Brain microvascular endothelial cell (primary cell): ENCODE data around the gene TXNDC2.

ENCODE experiments used
- DNase-seq: peaks from one replicate; pipeline ENCODE4 v3.0.0-alpha.2; 2020
- H3K27ac ChIP-seq: fragments of 250-450 bp; sonication (Bioruptor Pico); 2 replicates; pipeline ENCODE4 v1.5.1; 2020; ENCODE audit warnings: mild to moderate bottlenecking, moderate library complexity
- H3K27me3 ChIP-seq: fragments of 250-450 bp; sonication (Bioruptor Pico); replicated peaks from 2 replicates; pipeline ENCODE4 v1.5.1; 2020; ENCODE audit warnings: mild to moderate bottlenecking
- H3K36me3 ChIP-seq: fragments of 250-450 bp; sonication (Bioruptor Pico); replicated peaks from 2 replicates; pipeline ENCODE4 v1.5.1; 2020; ENCODE audit warnings: mild to moderate bottlenecking
- H3K4me3 ChIP-seq: 2 replicates; pipeline ENCODE4 v1.5.1; 2011; ENCODE audit warnings: low read depth, mild to moderate bottlenecking, control low read depth, low read length, moderate library complexity
- in situ Hi-C: cut with HindIII; loops from 2 replicates; pipeline ENCODE4 v1.10.0; 2017; ENCODE audit warnings: low sequenced_read_pairs, low pct_ligation_motif_present
- TF ChIP-seq, protein P1 (sequence below): IDR thresholded peaks from 2 replicates; pipeline ENCODE4 v1.5.1; 2011; ENCODE audit warnings: low read depth, mild to moderate bottlenecking, moderate library complexity, low read length, control low read depth, inconsistent platforms; ENCODE audit errors: missing control alignments

Gene TXNDC2

DNA sequence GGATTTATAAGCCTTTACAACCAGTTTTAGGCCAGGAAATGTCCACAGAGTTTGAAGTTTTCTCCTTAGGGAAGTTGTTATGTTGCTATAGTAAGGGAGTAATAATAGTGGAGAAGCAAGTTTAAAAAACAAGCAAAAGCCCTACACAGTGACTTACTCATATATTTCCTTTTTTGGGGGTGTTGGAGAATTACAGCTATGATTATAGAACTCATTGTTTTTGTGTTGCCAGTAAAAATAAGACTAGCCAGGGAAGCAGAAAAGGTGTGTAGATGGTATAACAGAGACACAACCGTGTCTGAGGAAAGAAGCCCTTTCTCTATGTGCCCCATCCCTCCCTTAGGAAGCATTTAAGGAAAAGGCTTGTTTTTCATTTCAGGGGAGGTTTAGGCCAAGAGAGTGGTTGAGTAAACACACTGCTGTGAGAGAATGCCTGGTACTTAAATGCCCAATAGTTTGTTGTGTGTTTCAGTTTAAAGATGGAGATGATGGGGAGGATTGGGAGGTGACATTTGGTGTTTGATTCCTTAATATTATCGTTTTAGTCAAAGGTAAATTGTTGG lies 30.4 kb downstream of the TXNDC2 start:
- TF ChIP-seq, protein P1, sequence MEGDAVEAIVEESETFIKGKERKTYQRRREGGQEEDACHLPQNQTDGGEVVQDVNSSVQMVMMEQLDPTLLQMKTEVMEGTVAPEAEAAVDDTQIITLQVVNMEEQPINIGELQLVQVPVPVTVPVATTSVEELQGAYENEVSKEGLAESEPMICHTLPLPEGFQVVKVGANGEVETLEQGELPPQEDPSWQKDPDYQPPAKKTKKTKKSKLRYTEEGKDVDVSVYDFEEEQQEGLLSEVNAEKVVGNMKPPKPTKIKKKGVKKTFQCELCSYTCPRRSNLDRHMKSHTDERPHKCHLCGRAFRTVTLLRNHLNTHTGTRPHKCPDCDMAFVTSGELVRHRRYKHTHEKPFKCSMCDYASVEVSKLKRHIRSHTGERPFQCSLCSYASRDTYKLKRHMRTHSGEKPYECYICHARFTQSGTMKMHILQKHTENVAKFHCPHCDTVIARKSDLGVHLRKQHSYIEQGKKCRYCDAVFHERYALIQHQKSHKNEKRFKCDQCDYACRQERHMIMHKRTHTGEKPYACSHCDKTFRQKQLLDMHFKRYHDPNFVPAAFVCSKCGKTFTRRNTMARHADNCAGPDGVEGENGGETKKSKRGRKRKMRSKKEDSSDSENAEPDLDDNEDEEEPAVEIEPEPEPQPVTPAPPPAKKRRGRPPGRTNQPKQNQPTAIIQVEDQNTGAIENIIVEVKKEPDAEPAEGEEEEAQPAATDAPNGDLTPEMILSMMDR, result no peak
- in situ Hi-C loops, result no loop called here
- peaks cover 5% of the 10 kb centered on the region for H3K36me3 ChIP-seq
- peak overlapping the region; percentile 22 for H3K4me3 ChIP-seq
- H3K27ac ChIP-seq, result peak overlapping the region; percentile 98
- no peak for DNase-seq
- no peaks in the 10 kb centered on the region for H3K27me3 ChIP-seq

DNA sequence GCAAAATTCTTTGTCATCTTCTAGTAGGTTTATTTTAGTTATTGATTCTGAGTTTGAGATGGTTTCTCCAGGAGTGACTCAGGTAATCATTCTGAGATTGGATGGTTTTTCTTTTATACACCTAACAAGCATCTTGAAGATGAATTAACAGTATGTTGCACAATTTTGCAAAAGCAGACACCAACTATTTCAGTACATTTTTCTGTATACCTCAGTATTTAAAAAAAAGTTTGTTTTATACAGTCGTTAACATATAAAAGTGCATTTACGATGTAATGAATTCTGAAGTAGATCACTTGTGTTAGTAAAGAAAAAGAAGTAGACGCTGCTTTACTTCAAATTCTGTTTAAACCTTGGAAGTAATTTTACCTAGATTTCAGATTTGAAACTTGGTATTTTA lies 31.0 kb downstream of the TXNDC2 start:
- in situ Hi-C loops, result no loop called here
- Histone ChIP-seq H3K27ac (no peak overlapping the region), H3K27me3 (no peaks in the 10 kb centered on the region), H3K36me3 (peaks cover 5% of the 10 kb centered on the region), H3K4me3 (no peak overlapping the region)
- TF ChIP-seq, protein P1, result no peak
- DNase-seq, result no peak

DNA sequence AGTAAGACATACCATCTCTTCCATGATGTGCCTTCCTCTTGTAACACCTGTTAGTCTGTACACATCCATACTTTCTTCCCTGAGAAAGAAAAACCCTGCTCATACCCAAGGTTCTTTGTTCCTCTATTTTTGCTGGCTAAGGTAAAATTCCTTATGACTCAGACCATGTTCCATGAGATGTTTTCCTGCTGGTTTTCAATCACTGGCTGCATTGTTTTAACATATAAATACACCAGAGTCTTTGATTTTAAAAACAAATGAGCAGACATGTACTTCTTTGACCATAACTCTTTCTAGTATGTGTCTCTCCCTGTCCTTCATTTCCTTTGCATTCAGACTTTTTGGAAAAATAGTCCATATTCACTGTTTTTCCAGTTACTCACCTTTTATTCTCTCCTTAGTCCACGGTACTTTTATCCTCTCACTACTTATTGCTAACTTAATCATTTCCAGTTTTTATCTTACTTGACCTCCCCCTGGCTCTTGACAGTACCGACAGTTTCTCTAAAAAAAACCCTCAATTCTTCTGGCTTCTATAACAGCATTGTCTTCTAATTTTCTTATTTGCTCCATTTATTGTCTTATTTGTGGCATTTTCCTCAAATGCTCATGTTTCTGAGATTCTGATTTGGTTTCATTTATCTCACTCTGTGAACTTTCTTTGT lies 32.4 kb downstream of the TXNDC2 start:
- Histone ChIP-seq H3K4me3 (no peak overlapping the region), H3K27me3 (no peaks in the 10 kb centered on the region), H3K36me3 (peaks cover 5% of the 10 kb centered on the region), H3K27ac (peak overlapping the region; percentile 11)
- in situ Hi-C loops, result no loop called here
- TF ChIP-seq, protein P1, result no peak
- no peak for DNase-seq

DNA sequence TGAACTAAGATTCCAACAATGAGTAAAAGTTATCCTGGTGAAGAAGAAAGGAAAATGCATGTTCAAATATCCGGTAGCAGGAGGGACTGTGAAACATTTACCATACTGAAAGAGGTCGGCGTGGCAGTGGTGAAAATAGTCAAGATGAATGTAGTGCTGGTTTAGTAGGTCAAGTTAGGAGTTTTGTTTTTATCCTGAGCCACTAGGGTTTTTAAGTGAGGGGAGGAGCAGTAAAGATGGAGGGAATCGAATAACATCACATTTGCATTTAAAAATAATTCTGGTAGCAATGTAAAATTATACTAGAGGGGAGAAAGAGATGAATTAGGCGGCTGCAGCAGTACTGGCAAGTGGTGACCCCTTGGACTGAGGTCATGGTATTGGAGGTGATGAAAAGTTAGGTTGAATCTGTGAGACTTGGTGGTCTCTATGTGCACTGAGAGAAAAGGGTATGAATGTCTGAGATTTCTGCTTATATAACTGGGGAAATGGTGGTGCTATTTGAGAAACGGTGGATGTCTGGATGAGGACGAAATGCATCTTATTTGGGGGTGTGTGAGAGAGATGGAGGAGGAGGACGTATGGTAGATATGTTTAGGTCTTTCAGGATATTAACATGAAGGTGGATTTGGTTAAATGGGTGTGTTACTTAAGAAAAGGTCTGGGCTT lies 33.9 kb downstream of the TXNDC2 start:
- DNase-seq, result no peak
- Histone ChIP-seq H3K27me3 (no peaks in the 10 kb centered on the region), H3K36me3 (peaks cover 1% of the 10 kb centered on the region), H3K27ac (no peak overlapping the region), H3K4me3 (no peak overlapping the region)
- in situ Hi-C loops, result no loop called here
- TF ChIP-seq, protein P1, result no peak

DNA sequence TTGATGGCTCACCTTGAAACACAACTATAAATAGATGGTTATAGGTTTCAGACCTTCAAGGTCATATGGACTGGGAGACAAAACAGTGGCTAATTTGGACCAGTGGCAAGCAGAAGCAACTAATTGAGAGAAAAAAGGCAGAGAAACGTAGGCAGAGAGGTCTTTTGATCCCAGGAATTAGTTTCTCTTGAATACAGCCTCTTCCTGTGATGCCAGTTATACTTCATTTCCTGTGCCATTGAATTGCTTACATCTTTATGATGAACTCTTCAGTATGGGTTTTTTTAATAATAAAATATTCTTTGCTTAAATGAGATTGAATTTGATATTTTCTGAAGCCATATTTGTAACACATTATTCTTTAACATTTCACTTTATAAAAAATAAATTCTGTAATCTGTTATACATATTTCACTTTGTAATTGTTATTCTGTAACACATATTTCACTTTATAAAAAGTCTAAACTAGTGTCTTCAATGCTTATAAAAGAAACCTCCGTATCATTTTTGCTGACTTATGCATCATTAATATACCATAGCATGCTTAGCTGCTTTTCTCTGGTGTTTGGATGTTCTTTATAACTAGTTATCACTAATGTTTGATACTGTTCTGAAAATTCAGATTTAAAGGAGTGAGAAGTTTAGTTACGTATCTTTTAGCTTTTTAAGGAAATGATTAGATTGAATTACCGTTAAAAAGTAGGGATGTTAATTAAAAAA lies 37.0 kb downstream of the TXNDC2 start:
- H3K36me3 ChIP-seq, result no peaks in the 10 kb centered on the region
- no peak overlapping the region for H3K27ac ChIP-seq
- no peak overlapping the region for H3K4me3 ChIP-seq
- in situ Hi-C loops, result no loop called here
- H3K27me3 ChIP-seq, result no peaks in the 10 kb centered on the region
- no peak for DNase-seq
- TF ChIP-seq, protein P1, result no peak
